Measurements from ENCODE around the gene NIFK.

NIFK gene

DNA sequence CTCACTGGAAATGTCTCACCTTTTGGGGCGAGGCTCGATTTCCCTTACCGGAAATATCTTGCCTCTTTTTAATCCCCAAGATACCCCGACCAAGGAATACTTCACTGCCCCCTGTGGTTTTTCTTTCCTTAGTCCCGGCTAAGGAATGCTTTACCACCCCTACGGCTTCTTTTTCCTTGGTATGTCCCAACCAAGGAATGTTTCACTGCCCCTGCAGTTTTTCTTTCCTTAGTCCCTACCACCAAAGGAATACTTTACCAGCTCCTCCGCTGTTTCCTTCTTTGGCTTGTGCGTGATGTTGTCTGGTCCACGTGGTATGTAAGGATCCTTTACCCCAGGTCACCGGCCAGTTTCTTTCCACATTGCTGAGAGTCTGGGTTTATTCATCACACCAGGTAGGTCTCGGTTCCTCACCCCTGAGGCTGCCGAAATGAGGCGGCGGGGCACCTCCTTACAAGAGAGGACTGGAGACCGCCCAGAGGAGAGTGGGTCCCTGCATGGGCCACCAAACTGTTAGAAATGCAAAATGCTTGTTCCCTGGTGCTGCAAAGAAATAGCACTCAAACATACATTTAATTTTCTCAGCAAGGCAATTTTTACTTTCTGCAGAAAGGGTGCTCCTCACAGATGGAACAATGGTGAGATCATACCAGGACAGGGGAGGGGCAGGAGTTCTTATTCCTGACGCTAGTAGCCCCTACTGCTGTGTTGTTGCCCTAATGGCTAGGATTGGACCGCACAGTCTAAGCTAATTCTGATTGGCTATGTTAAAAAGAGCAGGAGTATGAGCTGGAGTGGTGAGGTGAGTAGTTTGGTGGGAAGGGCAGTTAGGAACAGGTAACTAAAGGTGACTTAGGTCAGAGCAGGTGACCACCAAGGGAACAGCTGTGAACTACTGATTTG, 54.0 kb downstream of the NIFK start:
- in situ Hi-C loops (cut with HindIII; ENCODE audit: low pct_unique_long_range_greater_than_20kb, low sequenced_read_pairs) = no loop called here
- no peak for TF ChIP-seq JUND (IDR thresholded peaks at IDR 0.05; ENCODE audit: low read depth)
- no peak for DNase-seq (ENCODE audit: low read depth in 1 of 2, low spot score in 1 of 2)

DNA sequence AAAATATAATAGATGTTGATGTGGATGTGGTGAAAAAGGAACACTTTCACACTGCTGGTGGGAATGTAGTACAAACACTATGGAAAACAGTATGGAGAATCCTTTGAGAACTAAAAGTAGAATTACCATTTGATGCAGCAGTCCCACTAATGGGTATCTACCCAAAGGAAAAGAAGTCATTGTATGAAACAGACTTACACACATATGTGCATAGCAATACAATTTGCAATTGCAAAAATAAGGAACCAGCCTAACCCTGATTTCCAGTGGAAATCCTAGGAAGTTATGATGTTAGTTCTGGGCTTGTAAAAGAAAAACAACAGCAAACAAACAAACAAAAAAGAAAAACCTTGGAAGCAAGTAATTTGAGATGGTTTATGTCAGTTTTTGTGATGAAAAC, 58.8 kb downstream of the NIFK start:
- in situ Hi-C loops (cut with HindIII; ENCODE audit: low pct_unique_long_range_greater_than_20kb, low sequenced_read_pairs) = no loop called here
- no peak for TF ChIP-seq JUND (IDR thresholded peaks at IDR 0.05; ENCODE audit: low read depth)
- no peak for DNase-seq (ENCODE audit: low read depth in 1 of 2, low spot score in 1 of 2)
